Panc1 (cell line): ENCODE data around the gene ZNF791. TPM values are rescaled to one million over a fixed set of nuclear protein-coding genes. Genes with fewer than 3 reads are reported as not detected.

Experiments used
- ATAC-seq: fragments of 200-7000 bp; cut with Tn5 transposase; 2 replicates; pipeline ENCODE4 v1.9.1; 2020; ENCODE audit warnings: mild to moderate bottlenecking, moderate library complexity
- BruUV-seq: library from RNA; stranded (reverse); fragments of 400-500 nt; replicated peaks from 2 replicates; lab custom pipeline; 2021; lab: Mats Ljungman, UMichigan
- CTCF ChIA-PET: fragments of 300-600 bp; sonication (Branson Sonifier 250); formaldehyde crosslinking; loops from one replicate; lab custom pipeline; 2022; ENCODE audit warnings: antibody characterized with exemption; lab: Charles Lee
- POLR2A ChIA-PET: fragments of 300-600 bp; sonication (Branson Sonifier 250); formaldehyde crosslinking; loops from one replicate; lab custom pipeline; 2022; ENCODE audit warnings: antibody characterized with exemption; lab: Charles Lee
- DNase-seq: peaks from one replicate; pipeline ENCODE4 v3.0.0-alpha.2; 2010; ENCODE audit warnings: low read depth, low spot score
- H3K27ac ChIP-seq: 2 replicates; pipeline ENCODE4 v1.5.1; 2011; ENCODE audit warnings: mild to moderate bottlenecking, low read length, inconsistent platforms
- H3K27me3 ChIP-seq: fragments of 200-500 bp; sonication (Bioruptor generic); 2 replicates; pipeline ENCODE4 v1.6.0; 2014; ENCODE audit warnings: low read length, inconsistent platforms; ENCODE audit not compliant: control insufficient read depth, insufficient read depth
- H3K36me3 ChIP-seq: fragments of 200-500 bp; sonication (Bioruptor generic); 2 replicates; pipeline ENCODE4 v1.5.1; 2014; ENCODE audit warnings: inconsistent platforms, mild to moderate bottlenecking, low read length, moderate library complexity; ENCODE audit not compliant: control insufficient read depth, insufficient read depth
- H3K4me1 ChIP-seq: 2 replicates; pipeline ENCODE4 v1.5.1; 2011; ENCODE audit warnings: inconsistent platforms, mild to moderate bottlenecking, low read length, moderate library complexity; ENCODE audit not compliant: control insufficient read depth, insufficient read depth
- H3K4me3 ChIP-seq, 2 experiments: 2 replicates each; pipeline ENCODE4 v1.5.1; 2011 to 2012; ENCODE audit warnings: low read depth in 2 of 2, low read length in 2 of 2, mild to moderate bottlenecking in 2 of 2, inconsistent platforms in 1 of 2, moderate library complexity in 1 of 2
- H3K9me3 ChIP-seq: fragments of 200-500 bp; sonication (Bioruptor generic); 2 replicates; pipeline ENCODE4 v1.5.1; 2014; ENCODE audit warnings: low read depth, mild to moderate bottlenecking, inconsistent platforms, low read length, moderate library complexity; ENCODE audit not compliant: control insufficient read depth, insufficient read depth
- CTCF ChIP-seq: fragments of 450-650 bp; IDR thresholded peaks from 2 replicates; pipeline ENCODE4 v1.5.1; 2017; ENCODE audit warnings: mild to moderate bottlenecking
- POLR2AphosphoS5 ChIP-seq: IDR thresholded peaks from 2 replicates; pipeline ENCODE4 v1.6.1; 2012; ENCODE audit warnings: mild to moderate bottlenecking, low read depth, low read length, moderate library complexity
- REST ChIP-seq, 2 experiments: IDR thresholded peaks; 2 replicates each; pipeline ENCODE4 v1.6.1; 2011 to 2012; ENCODE audit warnings: low read depth in 2 of 2, control low read depth in 1 of 2, low read length in 1 of 2, mild to moderate bottlenecking in 1 of 2, moderate library complexity in 1 of 2; ENCODE audit not compliant: insufficient read depth in 1 of 2
- SIN3A ChIP-seq: IDR thresholded peaks from 2 replicates; pipeline ENCODE4 v1.6.1; 2012; ENCODE audit warnings: low read depth, mild to moderate bottlenecking, low read length, moderate library complexity, borderline replicate concordance; ENCODE audit not compliant: insufficient read depth
- TCF7L2 ChIP-seq: IDR thresholded peaks from 2 replicates; pipeline ENCODE4 v1.6.1; 2011; ENCODE audit warnings: mild to moderate bottlenecking, low read depth, low read length, inconsistent platforms
- in situ Hi-C: cut with HindIII; loops from 2 replicates; pipeline ENCODE4 v1.10.0; 2016; ENCODE audit warnings: low sequenced_read_pairs, low pct_unique_long_range_greater_than_20kb
- intact Hi-C: fragments of 100-400 bp; cut with micrococcal nuclease; formaldehyde crosslinking; loops from one replicate; pipeline ENCODE4 v1.10.0; 2022; ENCODE audit not compliant: unreplicated experiment
- total RNA-seq: library from RNA; stranded (reverse); gene quantifications from one replicate; pipeline ENCODE4 v1.2.1, GENCODE V29; 2021; ENCODE audit not compliant: unreplicated experiment

Gene ZNF791
- total RNA-seq, 1 experiment from 2014 or later, result 19.0 TPM

GRCh38 chr19:12675399-12675798 is 64.7 kb downstream of the ZNF791 start:
- no peak for DNase-seq
- CTCF ChIA-PET, result no interaction called here
- H3K27me3 ChIP-seq, result no peaks in the 10 kb centered on the region
- in situ Hi-C loops (no loop called here), intact Hi-C loops (loop anchor here (10.0 kb wide), 1 partner anchor 111 kb away; no protein-coding TSS in a partner anchor)
- no peaks in the 10 kb centered on the region for H3K9me3 ChIP-seq
- H3K4me3 ChIP-seq, result no peak overlapping the region
- BruUV-seq, result no TSS peak
- no peak overlapping the region for H3K27ac ChIP-seq
- H3K4me1 ChIP-seq, result no peaks in the 10 kb centered on the region
- peaks cover 4% of the 10 kb centered on the region; the same call in 1 of the 2 replicates for H3K36me3 ChIP-seq
- no peak for ATAC-seq
- POLR2A ChIA-PET, result no interaction called here
- no peak for TF ChIP-seq SIN3A
- TF ChIP-seq REST (IDR thresholded peaks at IDR 0.05; ENCODE audit: insufficient read depth in 1 of 2, low read depth in 2 of 2, low read length in 1 of 2), result no peak
- no peak for TF ChIP-seq TCF7L2
- TF ChIP-seq CTCF, result no peak
- no peak for TF ChIP-seq POLR2AphosphoS5

GRCh38 chr19:12675940-12676339 is 65.2 kb downstream of the ZNF791 start:
- intact Hi-C loops, result loop anchor here (10.0 kb wide), 1 partner anchor 111 kb away; no protein-coding TSS in a partner anchor
- Histone ChIP-seq H3K4me3 (no peak overlapping the region), H3K36me3 (peaks cover 4% of the 10 kb centered on the region; the same call in 1 of the 2 replicates), H3K4me1 (no peaks in the 10 kb centered on the region), H3K27me3 (no peaks in the 10 kb centered on the region), H3K27ac (no peak overlapping the region), H3K9me3 (no peaks in the 10 kb centered on the region)
- BruUV-seq, result no TSS peak
- CTCF ChIA-PET, result no interaction called here
- ATAC-seq (0 out of 2 replicates have a peak, but pooled peaks have one; percentile 3), DNase-seq (no peak)
- in situ Hi-C loops, result no loop called here
- no peak for TF ChIP-seq TCF7L2
- no peak for TF ChIP-seq POLR2AphosphoS5
- no peak for TF ChIP-seq CTCF
- no peak for TF ChIP-seq REST (IDR thresholded peaks at IDR 0.05; ENCODE audit: insufficient read depth in 1 of 2, low read depth in 2 of 2, low read length in 1 of 2)
- no peak for TF ChIP-seq SIN3A
- POLR2A ChIA-PET, result no interaction called here
